HCT116 (cell line): ENCODE data around the gene PTPRC.

Experiments
- ATF3 ChIP-seq: IDR thresholded peaks from 2 replicates; pipeline ENCODE4 v1.6.1; 2012
- CTCF ChIP-seq, 3 experiments: fragments of 200-600 bp in 1 of 3; sonication (generic) in 1 of 3; IDR thresholded peaks in 2 of 3; conservative IDR thresholded peaks in 1 of 3; 2 replicates each; pipeline ENCODE4 v1.5.1; 2012 to 2017; ENCODE audit warnings: low read depth in 2 of 3, low read length in 2 of 3, antibody characterized with exemption in 1 of 3, borderline replicate concordance in 1 of 3, control low read depth in 1 of 3, mild to moderate bottlenecking in 1 of 3, mixed read lengths in 1 of 3, mixed run types in 1 of 3, moderate library complexity in 1 of 3; ENCODE audit not compliant: insufficient read depth in 1 of 3
- ELF1 ChIP-seq: IDR thresholded peaks from 2 replicates; pipeline ENCODE4 v1.6.1; 2012; ENCODE audit warnings: low read depth, borderline replicate concordance
- EZH2 ChIP-seq: fragments of 200-600 bp; sonication (generic); IDR thresholded peaks from 2 replicates; pipeline ENCODE4 v1.6.1; 2017; ENCODE audit warnings: antibody characterized with exemption, mixed run types
- JUND ChIP-seq: IDR thresholded peaks from 2 replicates; pipeline ENCODE4 v1.6.1; 2012
- POLR2A ChIP-seq: IDR thresholded peaks from 2 replicates; pipeline ENCODE4 v1.7.0; 2011; ENCODE audit warnings: borderline replicate concordance; ENCODE audit not compliant: insufficient read depth, insufficient read length; ENCODE audit errors: extremely low read depth
- REST ChIP-seq: IDR thresholded peaks from 2 replicates; pipeline ENCODE4 v1.6.1; 2012; ENCODE audit warnings: low read depth
- SP1 ChIP-seq: IDR thresholded peaks from 2 replicates; pipeline ENCODE4 v1.6.1; 2012; ENCODE audit warnings: low read depth
- YY1 ChIP-seq: IDR thresholded peaks from 2 replicates; pipeline ENCODE4 v1.6.1; 2011; ENCODE audit warnings: low read length, low read depth, moderate library complexity, mild to moderate bottlenecking; ENCODE audit not compliant: insufficient replicate concordance; ENCODE audit errors: extremely low read depth

GRCh38 chr1:198678301-198678836 is 39.5 kb downstream of the PTPRC start:
- no peak for TF ChIP-seq EZH2
- TF ChIP-seq CTCF (IDR thresholded peaks at IDR 0.05 in 2 of 3, conservative IDR thresholded peaks at IDR 0.05 in 1 of 3; ENCODE audit: borderline replicate concordance in 1 of 3, insufficient read depth in 1 of 3, low read depth in 2 of 3, low read length in 2 of 3), result no peak
- no peak for TF ChIP-seq REST
- TF ChIP-seq ATF3, result no peak
- no peak for TF ChIP-seq YY1
- TF ChIP-seq SP1, result no peak
- no peak for TF ChIP-seq ELF1
- no peak for TF ChIP-seq POLR2A
- TF ChIP-seq JUND, result no peak
